Lung (tissue), 12 donors: ENCODE measurements around the gene TNFRSF8. TPM values are rescaled to one million over a fixed set of nuclear protein-coding genes. Genes with fewer than 3 reads are reported as not detected.

Source experiments
- ATAC-seq: fragments of 200-7000 bp; cut with Tn5 transposase; one replicate; pipeline ENCODE4 v1.9.1; 2020; ENCODE audit warnings: moderate number of reproducible peaks; ENCODE audit not compliant: insufficient read depth, low FRiP score
- DNase-seq, 3 donors: peaks; one replicate each; pipeline ENCODE4 v3.0.0-alpha.2; 2013 to 2017
- H3K27ac ChIP-seq, 2 donors: one replicate each; pipeline ENCODE4 v1.5.1; 2013; ENCODE audit warnings: mild to moderate bottlenecking in 2 of 2, moderate library complexity in 2 of 2, control low read depth in 1 of 2, inconsistent platforms in 1 of 2, low read depth in 1 of 2, low read length in 1 of 2
- H3K27me3 ChIP-seq, 3 donors: one replicate each; pipeline ENCODE4 v1.5.1; 2013; ENCODE audit warnings: low read length in 2 of 3; ENCODE audit not compliant: control insufficient read depth in 3 of 3, insufficient read depth in 3 of 3
- H3K36me3 ChIP-seq, 4 donors: one replicate each; pipeline ENCODE4 v1.5.1; 2013; ENCODE audit warnings: low read length in 4 of 4, mild to moderate bottlenecking in 1 of 4, moderate library complexity in 1 of 4; ENCODE audit not compliant: control insufficient read depth in 4 of 4, insufficient read depth in 4 of 4
- H3K4me1 ChIP-seq, 5 donors: one replicate each; pipeline ENCODE4 v1.5.1; 2013; ENCODE audit warnings: low read length in 5 of 5, mild to moderate bottlenecking in 2 of 5, moderate library complexity in 1 of 5; ENCODE audit not compliant: control insufficient read depth in 5 of 5, insufficient read depth in 5 of 5
- H3K4me3 ChIP-seq: one replicate; pipeline ENCODE4 v1.5.1; 2013; ENCODE audit warnings: mild to moderate bottlenecking, control low read depth, moderate library complexity
- H3K9ac ChIP-seq, 2 donors: one replicate each; pipeline ENCODE4 v1.5.1; 2013; ENCODE audit warnings: low read length in 2 of 2, control low read depth in 1 of 2; ENCODE audit not compliant: insufficient read depth in 1 of 2
- H3K9me3 ChIP-seq, 4 donors: one replicate each; pipeline ENCODE4 v1.5.1; 2013; ENCODE audit warnings: low read length in 3 of 4, mild to moderate bottlenecking in 1 of 4, moderate library complexity in 1 of 4; ENCODE audit not compliant: control insufficient read depth in 4 of 4, insufficient read depth in 3 of 4
- CTCF ChIP-seq: IDR thresholded peaks from 2 replicates; pipeline ENCODE4 v1.5.1; 2012; ENCODE audit warnings: mild to moderate bottlenecking; ENCODE audit errors: control extremely low read depth, extremely low read depth
- WGBS, 2 donors: extraction: QIAGEN DNeasy Blood & Tissue Kit; methylation state at CpG; one replicate each; pipeline ENCODE4 v1.1.7; 2013; 5-methylcytosine and 5-hydroxymethylcytosine counted together
- polyA plus RNA-seq, 2 donors: library from polyadenylated mRNA; stranded (reverse); fragments of 200-250 nt; gene quantifications; one replicate each; pipeline ENCODE4 v1.2.1, GENCODE V29; 2013
- total RNA-seq, 2 donors: library from RNA; depleted of rRNA in 1 of 2; stranded (reverse); fragments of >200 nt in 1 of 2; gene quantifications; one replicate each; pipeline ENCODE4 v1.2.1, GENCODE V29; 2014 to 2021
- donor health status: control.
- donor health status: control.
- donor health status: Bipolar disorder and iron deficiency.
- donor health status: healthy.
- donor health status: DM: yes; HTN: yes; CAD: no.

Gene TNFRSF8
- total and polyA plus RNA-seq, 4 donors: 1.6 to 5.3 (median 2.1) TPM

GRCh38 chr1:12107718-12108117, 44.6 kb downstream of the TNFRSF8 start:
- no peak overlapping the region for H3K27ac ChIP-seq
- H3K4me1 ChIP-seq: no peaks in the 10 kb centered on the region
- ATAC-seq (no peak), DNase-seq (no peak)
- 87 to 93% methylated on average over 13 of the region's 13 CpGs for WGBS, 2 donors
- no peaks in the 10 kb centered on the region for H3K36me3 ChIP-seq
- peaks cover 0 to 2% (median 0%) of the 10 kb centered on the region in 4 donors for H3K9me3 ChIP-seq
- no peak for TF ChIP-seq CTCF
- no peak overlapping the region for H3K4me3 ChIP-seq
- no peak overlapping the region for H3K9ac ChIP-seq
- peaks cover 0 to 8% (median 2%) of the 10 kb centered on the region in 3 donors for H3K27me3 ChIP-seq

- Histone ChIP-seq H3K36me3 (no peaks in the 10 kb centered on the region), H3K4me3 (no peak overlapping the region), H3K4me1 (no peaks in the 10 kb centered on the region), H3K9ac (no peak overlapping the region), H3K27me3 (peaks cover 0 to 6% (median 2%) of the 10 kb centered on the region in 3 donors), H3K9me3 (peaks cover 0 to 2% (median 0%) of the 10 kb centered on the region in 4 donors), H3K27ac (no peak overlapping the region)
- ATAC-seq: no peak
- DNase-seq: no peak
- 90 to 93% methylated on average over 10 of the region's 10 CpGs for WGBS, 2 donors
- TF ChIP-seq CTCF: no peak
Measured at GRCh38 chr1:12109901-12110300, 46.8 kb downstream of the TNFRSF8 start.

GRCh38 chr1:12111741-12112140, 48.6 kb downstream of the TNFRSF8 start:
- no peaks in the 10 kb centered on the region for H3K9me3 ChIP-seq
- WGBS, 2 donors: 91 to 93% methylated on average over 14 of the region's 14 CpGs
- no peak overlapping the region for H3K27ac ChIP-seq
- no peaks in the 10 kb centered on the region for H3K27me3 ChIP-seq
- ATAC-seq: no peak
- H3K9ac ChIP-seq: no peak overlapping the region
- H3K36me3 ChIP-seq: no peaks in the 10 kb centered on the region
- DNase-seq: no peak
- no peak for TF ChIP-seq CTCF
- H3K4me3 ChIP-seq: no peak overlapping the region
- no peaks in the 10 kb centered on the region for H3K4me1 ChIP-seq

- Histone ChIP-seq H3K9me3 (no peaks in the 10 kb centered on the region), H3K4me1 (no peaks in the 10 kb centered on the region), H3K27me3 (no peaks in the 10 kb centered on the region), H3K27ac (no peak overlapping the region), H3K4me3 (no peak overlapping the region), H3K36me3 (no peaks in the 10 kb centered on the region), H3K9ac (no peak overlapping the region)
- TF ChIP-seq CTCF: no peak
- no peak for DNase-seq
- no peak for ATAC-seq
- 87 to 93% methylated on average over 5 of the region's 5 CpGs for WGBS, 2 donors
Measured at GRCh38 chr1:12112711-12113161, 49.6 kb downstream of the TNFRSF8 start.
